Stimulated activated CD4-positive, alpha-beta T cell treated with anti-CD3 and anti-CD28 coated beads, Interleukin-4, amount 100 ng/mL, for 4 hours (primary cell): ENCODE measurements around the gene DIAPH3.

ENCODE experiments used
- DNase-seq, 2 experiments: peaks; one replicate each; pipeline ENCODE4 v3.0.0-alpha.2; 2020

DIAPH3 gene

DNA sequence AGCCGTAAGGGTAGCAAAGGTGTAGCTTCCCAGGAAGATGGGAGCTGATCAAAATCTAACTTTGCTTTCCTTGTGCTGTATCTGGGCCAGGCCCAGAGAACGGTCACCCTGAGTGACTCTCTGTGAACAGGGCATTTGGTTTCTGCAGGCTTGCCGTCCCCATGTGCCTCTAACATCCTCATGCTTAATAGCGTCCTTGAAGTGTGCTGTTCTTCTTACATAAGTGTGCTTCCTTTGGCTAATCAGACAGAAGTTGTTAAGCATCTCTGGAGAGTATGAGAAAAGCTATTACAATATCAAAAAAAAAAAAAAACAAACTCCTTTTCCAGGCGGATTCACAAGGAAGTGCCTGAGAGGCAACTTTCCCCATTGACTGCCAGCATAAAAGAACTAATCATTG, 503.7 kb downstream of the DIAPH3 start:
- DNase-seq, result no peak

- no peak for DNase-seq
Measured at GRCh38 chr13:59658738-59659330, 504.9 kb downstream of the DIAPH3 start.

DNA sequence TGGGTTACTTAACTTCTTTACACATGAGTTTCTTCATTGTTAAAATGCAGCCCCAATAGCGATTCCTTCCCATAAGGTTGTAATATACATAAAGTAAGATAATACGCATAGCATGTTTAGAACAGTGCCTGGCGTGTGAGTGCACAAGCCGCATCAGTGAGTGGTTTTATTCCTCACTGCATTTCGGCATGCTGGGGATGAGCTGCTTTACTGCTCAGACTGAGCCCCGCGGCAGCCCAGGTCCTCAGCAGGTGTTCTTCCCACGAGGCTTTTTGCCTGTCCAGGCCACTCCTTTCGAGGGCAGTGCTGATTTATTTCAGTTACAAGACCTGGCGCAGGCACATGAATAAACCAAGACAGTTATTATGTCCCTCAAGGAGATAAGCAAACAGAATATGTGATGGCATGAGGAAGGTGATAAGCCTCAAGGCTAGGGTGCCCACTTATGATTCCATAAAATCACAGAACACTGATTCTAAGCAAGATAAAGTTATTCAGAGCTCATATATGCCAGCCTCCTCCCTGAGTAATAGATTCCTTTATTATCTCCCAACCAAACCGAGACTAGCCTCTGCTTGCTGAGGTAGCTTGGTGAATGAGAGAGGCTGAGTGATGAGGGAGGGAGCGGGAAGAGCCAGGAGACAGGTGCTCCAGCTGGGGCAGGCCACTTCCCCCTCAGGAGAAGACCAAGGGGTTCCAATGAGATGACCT, 505.5 kb downstream of the DIAPH3 start:
- DNase-seq, result no peak

- no peak for DNase-seq
Measured at GRCh38 chr13:59653916-59654315, 509.8 kb downstream of the DIAPH3 start.

GRCh38 chr13:59651479-59651878, 512.2 kb downstream of the DIAPH3 start:
- no peak for DNase-seq

DNA sequence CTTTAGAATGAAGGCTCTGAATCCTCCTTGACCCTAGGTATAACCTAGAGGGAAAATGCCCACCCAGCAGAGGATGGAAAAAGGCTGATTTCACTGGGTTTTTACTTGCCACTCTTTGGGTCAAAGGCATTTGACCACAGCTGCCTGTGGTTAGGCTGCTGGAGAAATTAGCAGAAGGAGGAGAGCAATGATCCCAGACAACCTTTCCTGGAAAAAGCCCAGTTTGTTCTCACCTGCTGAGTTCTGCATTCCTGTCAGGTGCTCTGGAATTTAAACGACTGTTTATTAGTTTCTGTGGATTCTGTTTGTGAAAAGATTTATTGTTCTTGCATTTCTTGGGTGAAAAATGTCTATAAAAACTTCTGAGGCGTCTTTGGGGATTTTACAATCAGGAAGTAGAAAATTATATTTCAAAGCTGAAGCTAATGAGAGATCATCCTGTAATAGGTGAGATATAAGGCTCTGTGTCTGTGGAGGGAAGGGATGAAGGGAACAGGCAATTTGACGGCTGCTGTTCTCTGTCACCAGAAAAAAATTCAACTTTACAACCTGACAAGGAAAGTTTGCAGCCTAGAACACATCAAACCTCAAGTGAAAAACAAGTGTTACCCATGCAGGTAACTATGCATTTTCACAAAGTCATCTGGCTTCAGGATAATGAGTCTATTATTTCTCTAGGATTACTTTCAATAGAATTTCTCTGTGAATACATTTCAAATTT, 519.7 kb downstream of the DIAPH3 start:
- DNase-seq, result no peak

GRCh38 chr13:59643364-59643841, 520.3 kb downstream of the DIAPH3 start:
- DNase-seq, result no peak

DNA sequence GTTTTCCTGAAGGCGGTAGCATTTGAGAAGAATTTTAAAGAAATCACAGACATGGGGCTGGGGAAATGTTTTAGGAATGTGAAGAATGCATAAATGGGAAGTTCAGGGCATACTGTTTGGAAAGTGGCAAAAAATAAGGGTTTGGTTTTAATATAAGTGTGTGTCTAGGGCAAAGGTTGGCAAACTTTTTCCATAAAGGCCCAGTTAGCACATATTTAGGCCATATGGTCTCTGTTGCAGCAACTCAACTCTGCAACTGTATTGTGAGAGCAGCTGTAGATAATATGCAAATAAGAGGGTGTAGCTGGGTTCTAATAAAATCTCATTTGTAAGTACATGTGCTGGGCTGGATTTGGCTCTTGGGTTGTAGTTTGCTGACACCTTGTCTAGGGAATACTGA, 521.9 kb downstream of the DIAPH3 start:
- no peak for DNase-seq

DNA sequence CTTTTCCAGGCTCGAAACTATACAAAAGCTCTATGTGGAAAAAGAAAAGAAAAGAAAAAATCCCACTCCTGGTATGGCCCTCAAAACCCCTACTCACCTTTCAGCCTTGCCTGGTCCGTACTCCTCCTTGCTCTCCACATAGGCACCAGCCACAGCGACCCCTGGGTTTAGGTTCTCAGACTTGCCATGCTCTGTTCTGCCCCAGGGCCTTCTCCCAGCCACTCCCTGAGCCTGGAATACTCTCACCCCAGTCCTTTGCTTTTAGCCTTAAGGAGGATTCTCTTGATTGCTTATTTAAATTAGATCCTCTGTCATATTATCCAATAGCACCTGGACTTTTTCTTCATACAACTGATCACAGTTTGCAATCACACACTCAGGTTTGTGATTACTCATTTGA, 522.5 kb downstream of the DIAPH3 start:
- DNase-seq, result no peak

GRCh38 chr13:59638404-59638803, 525.3 kb downstream of the DIAPH3 start:
- DNase-seq, result no peak

DNA sequence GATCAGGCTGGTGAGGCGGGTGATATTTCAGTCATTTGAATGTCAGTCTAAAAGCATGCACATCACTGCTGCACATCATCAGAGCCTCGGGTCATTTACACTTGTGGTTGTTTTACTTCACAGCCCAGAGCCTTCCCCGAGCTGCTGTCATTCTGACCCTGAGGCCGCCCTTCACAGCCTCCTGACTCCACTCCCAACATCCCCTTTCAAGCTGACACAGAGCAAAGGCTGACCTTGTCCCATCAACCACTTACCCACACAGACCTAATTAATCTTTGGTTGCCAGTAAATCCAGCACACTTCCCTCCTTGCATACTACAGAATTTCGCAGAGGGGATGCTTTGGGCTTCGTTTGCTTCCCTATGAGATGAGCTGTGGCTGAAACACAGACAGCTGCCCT, 528.1 kb downstream of the DIAPH3 start:
- DNase-seq, result no peak

DNA sequence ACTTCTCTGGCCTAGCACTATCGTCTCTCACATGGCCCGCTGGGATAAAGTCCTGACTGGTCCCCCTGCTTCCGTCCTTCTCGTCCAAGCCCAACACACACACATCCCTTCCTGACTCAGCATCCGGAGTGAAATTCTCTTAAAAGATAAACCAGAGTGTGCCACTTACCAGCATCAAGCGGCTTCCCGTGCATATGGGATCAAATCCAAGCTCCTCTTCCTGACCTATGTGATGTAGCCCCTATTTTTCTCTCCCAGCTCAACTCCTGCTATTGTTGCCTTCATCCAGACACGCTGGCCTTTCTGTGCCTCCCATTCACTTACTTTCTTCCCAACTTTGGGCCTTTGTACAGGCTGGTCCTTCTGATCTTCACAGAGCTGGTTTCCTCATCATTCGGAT, 530.4 kb downstream of the DIAPH3 start:
- DNase-seq, result no peak

- no peak for DNase-seq
Measured at GRCh38 chr13:59631271-59631670, 532.5 kb downstream of the DIAPH3 start.

DNA sequence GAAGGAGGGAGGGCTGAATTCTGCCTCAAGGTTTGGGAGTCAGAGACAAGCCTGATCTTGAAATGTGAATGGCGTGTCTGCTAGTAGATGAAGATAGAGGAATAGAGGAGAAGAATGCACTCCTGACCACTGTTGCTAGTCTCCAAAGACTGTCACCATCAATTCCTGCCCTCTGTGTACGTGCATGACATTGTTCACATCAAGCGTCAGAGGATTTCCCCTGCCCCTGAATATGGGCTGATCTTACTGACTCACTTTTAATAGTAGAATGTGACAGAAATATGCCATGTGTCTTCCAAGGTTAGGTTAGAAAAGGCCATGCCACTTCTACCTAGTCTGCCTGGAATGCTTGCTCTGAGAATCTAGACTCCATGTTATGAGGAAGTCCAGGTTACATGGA, 538.6 kb downstream of the DIAPH3 start:
- DNase-seq, result no peak

DNA sequence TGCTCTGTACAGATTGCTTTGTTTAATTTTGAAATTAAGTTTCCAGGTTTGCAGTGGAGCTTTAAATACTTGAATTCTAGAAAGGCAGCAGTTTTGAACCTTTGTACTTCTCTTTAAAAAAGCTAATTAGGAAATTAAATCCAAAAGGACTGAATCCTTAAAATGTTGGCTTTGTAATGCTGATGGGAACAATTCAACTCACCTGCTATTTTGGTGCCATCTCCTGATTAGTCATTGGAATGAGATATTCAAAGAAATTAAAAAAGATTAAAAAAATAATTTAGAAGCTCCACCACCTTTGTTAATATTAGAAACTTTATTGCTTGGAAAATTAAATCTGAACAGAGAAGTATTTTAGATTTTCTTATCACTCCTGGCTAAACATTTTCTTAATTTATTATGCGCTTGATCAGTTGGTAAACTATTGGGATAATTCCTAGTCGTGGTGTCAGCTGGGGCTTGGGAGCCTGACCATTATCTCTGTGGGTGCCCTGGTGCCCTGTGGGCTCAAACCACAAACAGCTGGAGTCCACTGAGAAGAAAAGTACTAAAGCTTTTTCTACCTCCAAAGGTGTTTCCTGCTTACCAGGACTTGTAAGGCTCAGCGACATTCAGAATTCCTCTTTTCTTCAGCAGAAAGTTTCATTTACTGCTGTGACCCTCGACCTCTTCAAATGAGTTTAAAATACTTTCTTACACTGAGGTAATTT, 540.4 kb downstream of the DIAPH3 start:
- DNase-seq, result no peak

DNA sequence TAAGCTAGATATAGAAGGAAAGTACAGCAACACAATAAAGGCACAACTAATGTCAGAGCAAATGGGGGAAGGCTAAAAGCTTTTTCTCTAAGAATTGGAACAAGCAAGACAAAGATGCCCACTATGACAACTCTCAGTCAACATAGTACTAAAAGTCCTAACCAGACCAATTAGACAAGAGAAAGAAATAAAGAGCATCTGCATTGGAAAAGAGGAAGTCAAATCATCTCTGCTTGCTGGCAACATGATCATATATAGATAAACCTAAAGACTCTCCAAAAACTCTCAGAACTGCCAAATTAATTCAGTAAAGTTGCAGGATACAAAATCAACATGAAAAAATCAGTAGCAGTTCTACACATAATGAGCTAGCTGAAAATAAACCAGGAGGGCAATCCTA, 542.0 kb downstream of the DIAPH3 start:
- DNase-seq, result no peak
